NT2/D1 (cell line): ENCODE measurements around the gene MPEG1.

Experiments
- SUZ12 ChIP-seq: IDR thresholded peaks from 2 replicates; pipeline ENCODE4 v1.6.1; 2011; ENCODE audit not compliant: insufficient read length, insufficient read depth; ENCODE audit errors: extremely low read depth
- YY1 ChIP-seq: IDR thresholded peaks from 2 replicates; pipeline ENCODE4 v1.6.1; 2011; ENCODE audit not compliant: insufficient read length, insufficient read depth
- ZNF274 ChIP-seq: IDR thresholded peaks from 2 replicates; pipeline ENCODE4 v1.6.1; 2011; ENCODE audit warnings: mild to moderate bottlenecking, low read depth, low read length

DNA sequence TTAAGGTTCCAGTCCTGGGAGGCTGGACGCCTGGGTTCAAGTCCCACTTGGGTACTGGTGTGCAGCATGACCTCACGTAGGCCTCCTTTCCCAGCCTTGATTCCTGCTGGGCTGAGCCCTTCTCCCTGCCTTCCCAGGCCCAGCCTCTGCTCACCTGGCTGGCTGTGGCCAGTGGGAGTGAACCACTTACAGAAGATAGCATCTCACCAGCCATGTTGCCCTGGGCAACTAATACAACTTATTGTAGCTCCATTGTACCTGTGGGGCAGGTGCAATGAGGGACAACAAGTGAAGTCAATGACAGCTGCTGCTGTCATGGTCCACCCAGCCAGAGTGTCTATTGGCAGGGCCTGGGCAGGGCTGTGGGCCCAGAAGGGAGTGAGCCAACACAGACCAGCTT lies 48.4 kb upstream of the MPEG1 start:
- TF ChIP-seq ZNF274, result no peak
- no peak for TF ChIP-seq YY1
- no peak for TF ChIP-seq SUZ12
